Mesothelial cell of epicardium (in vitro differentiated cells): ENCODE measurements around the gene HHIPL1. TPM values are rescaled to one million over a fixed set of nuclear protein-coding genes. Genes with fewer than 3 reads are reported as not detected.

Experiments used
- DNase-seq, 2 experiments: peaks; one replicate each; pipeline ENCODE4 v3.0.0; 2021; ENCODE audit warnings: low spot score in 2 of 2; ENCODE audit not compliant: unreplicated experiment in 2 of 2
- H3K27ac Mint-ChIP-seq: 2 replicates; pipeline ENCODE4 v1.8.0; 2021; ENCODE audit warnings: mixed read lengths
- H3K27me3 Mint-ChIP-seq: 2 replicates; pipeline ENCODE4 v1.8.0; 2021; ENCODE audit warnings: low read depth, mixed read lengths
- H3K36me3 Mint-ChIP-seq: 2 replicates; pipeline ENCODE4 v1.8.0; 2021; ENCODE audit warnings: mixed read lengths
- H3K4me1 Mint-ChIP-seq: 2 replicates; pipeline ENCODE4 v1.8.0; 2021; ENCODE audit warnings: mixed read lengths
- H3K4me3 Mint-ChIP-seq: 2 replicates; pipeline ENCODE4 v1.8.0; 2021; ENCODE audit warnings: mild to moderate bottlenecking, moderate library complexity, mixed read lengths
- H3K9me3 Mint-ChIP-seq: 2 replicates; pipeline ENCODE4 v1.8.0; 2021; ENCODE audit warnings: mixed read lengths
- total RNA-seq: library from RNA; stranded (reverse); gene quantifications from 3 replicates; pipeline ENCODE4 v1.2.1, GENCODE V29; 2021
- TF ChIP-seq, protein P1 (sequence below): fragments of 200-600 bp; sonication (generic); IDR thresholded peaks from one replicate; pipeline ENCODE4 v1.5.0; 2021; ENCODE audit warnings: antibody characterized with exemption; ENCODE audit not compliant: unreplicated experiment

HHIPL1 gene
- total RNA-seq, 1 donor from 2014 or later, result 4.4 TPM

DNA sequence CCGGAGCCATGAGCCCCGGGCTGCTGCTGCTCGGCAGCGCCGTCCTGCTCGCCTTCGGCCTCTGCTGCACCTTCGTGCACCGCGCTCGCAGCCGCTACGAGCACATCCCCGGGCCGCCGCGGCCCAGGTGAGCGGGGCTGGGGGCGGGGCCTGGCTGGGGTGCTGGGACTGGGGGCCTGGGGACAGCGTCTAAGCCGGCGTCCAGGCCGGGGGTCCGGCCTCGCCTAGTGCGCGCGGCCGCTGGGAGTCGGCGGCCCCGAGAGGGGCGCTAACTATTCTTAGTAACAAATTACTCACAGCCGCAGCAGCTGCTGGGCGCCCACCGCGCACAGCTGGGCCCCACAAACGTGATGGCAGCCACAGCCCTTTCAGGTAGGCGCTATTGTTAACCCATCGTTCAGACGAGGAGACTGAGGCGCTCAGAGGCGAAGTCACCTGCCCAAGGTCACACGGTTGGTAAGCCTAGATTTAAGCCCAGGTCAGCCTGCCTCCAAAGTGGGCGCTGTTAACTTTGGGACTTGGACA lies 39.5 kb downstream of the HHIPL1 start:
- Mint-ChIP-seq H3K4me1 (no peaks in the 10 kb centered on the region), H3K4me3 (peak overlapping the region; percentile 40), H3K36me3 (no peaks in the 10 kb centered on the region), H3K27me3 (peaks cover 45% of the 10 kb centered on the region), H3K9me3 (no peaks in the 10 kb centered on the region), H3K27ac (no peak overlapping the region)
- TF ChIP-seq, protein P1, sequence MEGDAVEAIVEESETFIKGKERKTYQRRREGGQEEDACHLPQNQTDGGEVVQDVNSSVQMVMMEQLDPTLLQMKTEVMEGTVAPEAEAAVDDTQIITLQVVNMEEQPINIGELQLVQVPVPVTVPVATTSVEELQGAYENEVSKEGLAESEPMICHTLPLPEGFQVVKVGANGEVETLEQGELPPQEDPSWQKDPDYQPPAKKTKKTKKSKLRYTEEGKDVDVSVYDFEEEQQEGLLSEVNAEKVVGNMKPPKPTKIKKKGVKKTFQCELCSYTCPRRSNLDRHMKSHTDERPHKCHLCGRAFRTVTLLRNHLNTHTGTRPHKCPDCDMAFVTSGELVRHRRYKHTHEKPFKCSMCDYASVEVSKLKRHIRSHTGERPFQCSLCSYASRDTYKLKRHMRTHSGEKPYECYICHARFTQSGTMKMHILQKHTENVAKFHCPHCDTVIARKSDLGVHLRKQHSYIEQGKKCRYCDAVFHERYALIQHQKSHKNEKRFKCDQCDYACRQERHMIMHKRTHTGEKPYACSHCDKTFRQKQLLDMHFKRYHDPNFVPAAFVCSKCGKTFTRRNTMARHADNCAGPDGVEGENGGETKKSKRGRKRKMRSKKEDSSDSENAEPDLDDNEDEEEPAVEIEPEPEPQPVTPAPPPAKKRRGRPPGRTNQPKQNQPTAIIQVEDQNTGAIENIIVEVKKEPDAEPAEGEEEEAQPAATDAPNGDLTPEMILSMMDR, result no peak
- no peak for DNase-seq

DNA sequence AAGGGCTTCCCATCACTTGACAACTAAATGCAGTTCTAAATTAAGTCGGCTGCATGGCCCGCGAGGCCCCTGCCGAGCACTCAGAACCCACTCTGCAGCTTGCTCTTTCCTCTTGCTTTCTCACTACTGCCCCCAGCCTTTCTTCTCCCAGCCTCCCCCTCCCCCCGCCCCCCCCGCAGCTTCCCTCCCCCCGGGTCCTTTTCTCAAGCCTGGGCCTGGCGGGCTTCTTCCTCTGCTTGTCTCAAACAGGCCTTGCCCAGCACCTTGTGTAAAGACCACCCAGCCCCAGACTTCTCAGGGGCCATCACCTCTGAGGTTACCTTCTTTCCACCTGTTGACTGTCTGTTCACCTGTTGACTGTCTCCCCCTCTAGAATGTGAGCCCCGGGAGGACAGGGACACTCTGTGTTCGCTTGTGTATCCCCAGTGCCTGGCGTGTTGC lies 40.2 kb downstream of the HHIPL1 start:
- H3K27me3 Mint-ChIP-seq, result peaks cover 52% of the 10 kb centered on the region

DNA sequence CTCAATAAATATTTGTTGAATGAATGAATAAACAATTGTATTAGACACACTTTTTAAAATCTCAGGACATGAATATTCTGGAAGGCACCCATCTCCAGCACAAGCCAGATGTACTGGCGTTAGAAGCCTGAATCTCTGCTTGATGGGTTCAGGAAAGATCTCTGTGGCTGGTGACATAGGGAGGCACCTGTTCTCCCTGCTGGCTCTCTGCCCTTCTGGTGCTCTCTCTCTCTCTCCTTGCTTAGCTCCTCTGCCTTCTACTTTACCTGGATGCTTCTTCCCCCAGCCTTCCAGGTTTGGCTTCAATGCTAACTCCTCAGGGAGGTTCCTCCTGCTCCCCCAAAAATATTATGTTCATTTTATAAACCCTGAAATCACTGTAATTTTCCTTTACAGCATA lies 40.7 kb downstream of the HHIPL1 start:
- no peaks in the 10 kb centered on the region for H3K9me3 Mint-ChIP-seq
- no peaks in the 10 kb centered on the region for H3K4me1 Mint-ChIP-seq
- TF ChIP-seq, protein P1, result no peak
- no peak for DNase-seq
- H3K27ac Mint-ChIP-seq, result no peak overlapping the region
- peaks cover 55% of the 10 kb centered on the region for H3K27me3 Mint-ChIP-seq
- H3K4me3 Mint-ChIP-seq, result peak overlapping the region; percentile 43
- H3K36me3 Mint-ChIP-seq, result no peaks in the 10 kb centered on the region

More for the DNA sequence above, 40.2 kb downstream of the HHIPL1 start:
- peak overlapping the region; percentile 43 for H3K4me3 Mint-ChIP-seq
- TF ChIP-seq, protein P1, result no peak
- no peak overlapping the region for H3K27ac Mint-ChIP-seq
- DNase-seq, result peak in 1 of 2 experiments; percentile 33
- no peaks in the 10 kb centered on the region for H3K36me3 Mint-ChIP-seq
- no peaks in the 10 kb centered on the region for H3K9me3 Mint-ChIP-seq
- H3K4me1 Mint-ChIP-seq, result no peaks in the 10 kb centered on the region

DNA sequence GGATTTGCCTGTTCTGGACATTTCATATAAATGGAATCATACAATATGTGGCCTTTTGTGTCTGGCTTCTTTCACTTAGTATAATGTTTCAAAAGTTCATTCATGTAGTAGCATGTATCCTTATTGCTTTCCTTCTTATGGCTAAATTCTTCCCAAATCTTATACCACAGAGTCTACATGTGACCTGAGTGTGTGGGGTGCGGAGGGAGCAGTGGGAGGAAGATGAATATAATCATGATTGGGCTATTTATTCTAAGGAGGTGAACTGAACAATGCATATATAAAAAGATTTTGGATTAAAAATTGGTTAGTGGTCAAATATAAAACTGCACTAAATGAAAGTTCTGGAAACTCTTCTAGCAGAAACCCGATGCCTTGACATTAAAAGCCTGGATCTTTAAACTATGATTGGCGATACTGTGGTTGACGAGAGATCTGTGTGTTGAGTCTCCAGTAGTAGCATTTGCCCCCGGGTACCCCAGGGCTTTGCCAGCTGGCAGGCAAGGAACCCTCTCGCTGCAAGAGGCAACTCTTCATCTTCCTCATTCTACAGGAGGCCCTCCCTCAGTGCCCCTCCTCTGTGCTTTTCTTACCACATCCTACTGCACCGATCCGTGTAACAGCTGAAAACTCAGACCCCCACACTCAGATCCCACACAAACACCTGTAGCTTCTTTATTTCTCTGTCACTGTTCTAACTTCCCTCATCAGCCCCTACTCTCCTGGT lies 41.8 kb downstream of the HHIPL1 start:
- no peak overlapping the region for H3K27ac Mint-ChIP-seq
- peaks cover 59% of the 10 kb centered on the region for H3K27me3 Mint-ChIP-seq
- no peaks in the 10 kb centered on the region for H3K36me3 Mint-ChIP-seq
- no peaks in the 10 kb centered on the region for H3K4me1 Mint-ChIP-seq
- TF ChIP-seq, protein P1, result no peak
- peak in 1 of 2 experiments; percentile 27 for DNase-seq
- H3K9me3 Mint-ChIP-seq, result no peaks in the 10 kb centered on the region
- H3K4me3 Mint-ChIP-seq, result no peak overlapping the region

DNA sequence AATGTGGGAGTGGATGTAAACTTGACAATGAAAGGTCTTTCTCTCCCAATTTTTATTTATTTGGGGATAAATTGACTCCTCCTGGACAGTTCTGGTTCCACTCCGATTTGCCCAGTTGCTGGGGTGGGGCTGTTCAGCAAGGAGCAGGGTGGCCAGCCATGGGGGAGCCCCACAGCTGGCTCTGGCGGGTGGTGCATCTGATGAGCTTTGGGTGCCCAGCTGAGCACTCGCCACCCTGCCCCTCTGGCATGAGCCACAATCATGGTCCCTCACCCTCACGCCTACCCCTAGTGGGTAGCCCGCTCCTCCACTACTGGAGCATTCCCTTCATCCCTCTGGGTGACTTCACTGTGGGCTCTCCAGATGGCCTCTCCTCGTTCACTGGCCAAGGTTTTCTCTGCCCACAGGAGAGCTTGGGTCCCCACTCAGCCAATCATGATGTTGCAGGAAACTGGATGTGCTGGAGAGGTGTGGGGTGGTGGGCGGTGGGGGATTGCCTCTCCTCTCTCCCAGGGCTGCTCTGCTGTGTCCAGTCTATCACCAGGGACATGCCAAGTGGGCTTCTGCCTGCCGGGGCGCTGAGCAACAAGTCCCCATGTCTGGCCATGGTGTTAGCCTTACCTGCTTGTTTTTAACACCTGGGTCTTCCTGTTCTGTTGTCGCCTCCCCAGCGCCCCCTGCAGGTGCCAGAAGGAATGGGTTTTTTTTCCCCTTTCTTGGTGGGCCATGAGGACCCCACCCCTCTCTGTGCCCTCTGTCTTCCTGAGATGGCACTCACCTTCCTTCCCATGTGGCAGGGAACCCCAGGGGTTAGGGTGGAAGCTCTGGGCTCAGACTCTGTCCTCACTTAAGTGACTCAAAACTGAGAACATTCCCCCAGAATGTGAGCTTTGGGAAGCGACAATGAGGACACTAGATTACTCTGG lies 42.6 kb downstream of the HHIPL1 start:
- TF ChIP-seq, protein P1, result peak; percentile 75
- no peaks in the 10 kb centered on the region for H3K4me1 Mint-ChIP-seq
- H3K4me3 Mint-ChIP-seq, result no peak overlapping the region
- H3K27me3 Mint-ChIP-seq, result peaks cover 61% of the 10 kb centered on the region
- no peaks in the 10 kb centered on the region for H3K9me3 Mint-ChIP-seq
- peak in 1 of 2 experiments; percentile 63 for DNase-seq
- H3K36me3 Mint-ChIP-seq, result no peaks in the 10 kb centered on the region
- no peak overlapping the region for H3K27ac Mint-ChIP-seq
